Measurements from ENCODE around the gene SIRT5. TPM values are rescaled to one million over a fixed set of nuclear protein-coding genes. Genes with fewer than 3 reads are reported as not detected.
A peak's percentile ranks its signal among the peaks of the same experiment; 100 is the strongest.

The SIRT5 gene
- total RNA-seq, 1 donor from 2014 or later = 10.1 TPM

DNA sequence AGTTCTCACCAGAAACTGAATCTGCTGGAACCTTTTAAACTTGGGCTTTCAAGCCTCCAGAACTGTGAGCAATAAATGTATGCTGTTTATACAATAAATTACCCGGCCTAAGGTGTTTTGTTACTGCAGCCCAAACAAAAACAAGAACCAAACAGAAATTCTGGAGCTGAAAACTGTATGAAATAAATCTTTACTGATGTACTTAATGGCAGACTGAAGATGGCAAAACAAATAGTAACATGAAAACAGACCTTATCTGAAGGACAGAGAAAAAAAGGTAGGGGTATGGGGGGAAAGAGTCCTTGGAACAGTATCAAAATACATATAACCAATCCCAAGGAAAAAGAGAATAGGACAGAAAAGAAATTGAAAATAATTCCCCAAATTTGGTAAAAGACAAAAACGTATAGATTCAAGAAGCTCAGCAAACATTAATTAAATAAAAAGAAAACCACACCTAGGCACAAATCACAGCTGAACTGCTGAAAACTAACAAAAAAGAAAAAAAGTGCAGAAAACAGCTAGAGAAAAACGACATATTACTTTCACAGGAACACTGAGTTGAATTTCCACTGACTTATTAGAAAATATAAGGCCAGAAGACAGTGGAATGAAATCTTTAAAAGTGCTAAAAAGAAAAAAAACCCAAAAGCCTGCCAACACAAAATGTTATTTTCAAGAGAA, 88.4 kb downstream of the SIRT5 start:
- intact Hi-C loops (cut with micrococcal nuclease) = no loop called here
- Mint-ChIP-seq H3K4me1 (ENCODE audit: low read depth) (peaks cover 64% of the 10 kb centered on the region), H3K9me3 (no peaks in the 10 kb centered on the region), H3K27me3 (ENCODE audit: insufficient read depth) (no peaks in the 10 kb centered on the region), H3K4me3 (no peak overlapping the region), H3K27ac (peak overlapping the region; percentile 0), H3K36me3 (ENCODE audit: low read depth) (peaks cover 6% of the 10 kb centered on the region)
- no peak for DNase-seq (ENCODE audit: low spot score)

DNA sequence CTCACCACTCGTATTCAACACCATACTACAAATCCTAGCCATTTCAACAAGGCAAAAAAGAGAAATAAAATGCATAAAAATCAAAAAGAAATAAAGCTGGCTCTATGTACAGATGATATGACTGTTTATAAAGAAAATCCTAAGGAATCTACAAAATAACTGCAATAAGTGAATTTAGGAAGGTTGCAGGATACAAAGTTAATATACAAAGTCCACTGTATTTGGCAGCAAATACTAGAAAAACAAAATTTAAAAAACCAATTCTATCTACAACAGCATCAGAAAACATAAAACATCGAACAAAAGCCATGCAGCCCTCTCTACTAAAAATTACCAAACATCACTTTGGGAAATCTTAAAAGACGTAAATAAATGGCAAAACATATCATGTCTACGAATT, 89.6 kb downstream of the SIRT5 start:
- Mint-ChIP-seq H3K36me3 (ENCODE audit: low read depth) (peaks cover 9% of the 10 kb centered on the region), H3K27ac (no peak overlapping the region), H3K9me3 (no peaks in the 10 kb centered on the region), H3K4me1 (ENCODE audit: low read depth) (peaks cover 76% of the 10 kb centered on the region), H3K4me3 (no peak overlapping the region), H3K27me3 (ENCODE audit: insufficient read depth) (no peaks in the 10 kb centered on the region)
- intact Hi-C loops (cut with micrococcal nuclease) = loop anchor here (2.0 kb wide), 1 partner anchor 15 kb away; no protein-coding TSS in a partner anchor
- no peak for DNase-seq (ENCODE audit: low spot score)

Other genes with a start within 250 kb of the SIRT5 start
- gene TBC1D7, start 246.1 kb upstream of the SIRT5 start, total RNA-seq = 27.3 and 28.2 TPM in 2 replicates
- 12.4 and 13.6 TPM in 2 replicates for gene GFOD1, start 87.0 kb upstream of the SIRT5 start, total RNA-seq
- 97.7 and 100 TPM in 2 replicates for gene NOL7, start 40.7 kb downstream of the SIRT5 start, total RNA-seq
- gene RANBP9, start 137.2 kb downstream of the SIRT5 start, total RNA-seq = 58.4 and 60.1 TPM in 2 replicates
- 37.8 and 40.2 TPM in 2 replicates for gene MCUR1, start 240.0 kb downstream of the SIRT5 start, total RNA-seq

Data from activated T-helper 1 cell treated with anti-CD3 and anti-CD28 coated beads, Interleukin-12 subunit alpha, Interleukin-12 subunit beta, Interleukin-2, Interleukin-4 antibody, amounts not matched to agents 30 ng/mL and 10 ng/mL and 1 ng/mL, durations not matched to agents 14 hours and 24 hours and 36 hours (primary cell).